Activated CD4-positive, CD25-positive, alpha-beta regulatory T cell (primary cell): ENCODE data around the gene AK3.

ENCODE experiments used
- DNase-seq, 4 experiments: peaks; one replicate each; lab custom pipeline; 2025; lab: John Stamatoyannopoulos, UW

AK3 gene

GRCh38 chr9:4748612-4749011, 7.6 kb upstream of the AK3 start:
- DNase-seq, result no peak

- no peak for DNase-seq
Measured at GRCh38 chr9:4746278-4747030, 5.5 kb upstream of the AK3 start.

GRCh38 chr9:4743131-4743875, 2.3 kb upstream of the AK3 start:
- no peak for DNase-seq

- no peak for DNase-seq
Measured at GRCh38 chr9:4742246-4742645, 1.2 kb upstream of the AK3 start.

GRCh38 chr9:4741365-4742089, 525 bp upstream of the AK3 start:
- no peak for DNase-seq

- no peak for DNase-seq
Measured at GRCh38 chr9:4740388-4740637, 689 bp downstream of the AK3 start.

- DNase-seq, result no peak
Measured at GRCh38 chr9:4739587-4740387, 1.2 kb downstream of the AK3 start.

- no peak for DNase-seq
Measured at GRCh38 chr9:4738866-4739586, 2.0 kb downstream of the AK3 start.

GRCh38 chr9:4734150-4734549, 6.9 kb downstream of the AK3 start:
- no peak for DNase-seq

GRCh38 chr9:4732890-4733289, 8.1 kb downstream of the AK3 start:
- no peak for DNase-seq

- no peak for DNase-seq
Measured at GRCh38 chr9:4727593-4727992, 13.4 kb downstream of the AK3 start.

- no peak for DNase-seq
Measured at GRCh38 chr9:4725706-4726442, 15.1 kb downstream of the AK3 start.

GRCh38 chr9:4721736-4722135, 19.3 kb downstream of the AK3 start:
- no peak for DNase-seq

- DNase-seq, result no peak
Measured at GRCh38 chr9:4718911-4719310, 22.1 kb downstream of the AK3 start.

GRCh38 chr9:4717815-4718214, 23.2 kb downstream of the AK3 start:
- DNase-seq, result no peak

GRCh38 chr9:4716163-4716562, 24.8 kb downstream of the AK3 start:
- no peak for DNase-seq

GRCh38 chr9:4714266-4715016, 26.6 kb downstream of the AK3 start:
- DNase-seq, result no peak

- no peak for DNase-seq
Measured at GRCh38 chr9:4713849-4714248, 27.2 kb downstream of the AK3 start.

GRCh38 chr9:4709380-4709779, 31.6 kb downstream of the AK3 start:
- DNase-seq, result no peak

GRCh38 chr9:4706971-4707622, 33.9 kb downstream of the AK3 start:
- DNase-seq, result no peak
